Heart left ventricle (tissue), 13 donors: ENCODE data around the gene TRIP13.

Experiments
- POLR2A ChIP-seq, 2 donors: fragments of 450-650 bp; IDR thresholded peaks; one replicate each; pipeline ENCODE4 v1.6.1; 2017; ENCODE audit warnings: antibody characterized with exemption in 2 of 2, mild to moderate bottlenecking in 2 of 2, moderate library complexity in 2 of 2
- TF ChIP-seq, protein P1 (sequence below), 12 donors: fragments of 200-600 bp; sonication (generic) in 4 of 12; IDR thresholded peaks; one replicate each; pipeline versions ENCODE4 v1.5.0 to v1.8.0; 2018 to 2022; ENCODE audit warnings: antibody characterized with exemption in 12 of 12, mild to moderate bottlenecking in 5 of 12
- donor health status: ischemic (EF 13 %, LVEDD 7.1; RV severe dilation, severe dysfunction).
- donor health status: DM: no; HTN: yes; CAD: no.
- donor health status: DM: no; HTN: no; CAD: no.
- donor health status: ischemic (EF 25% LVEDD 6.9; RV normal size, moderate dysfunction).
- donor health status: ischemic (EF 25% LVEDD 5.7; RV mildly dilated, moderate dysfunction).
- donor health status: ischemic (EF 35%, LVEDD 5.7; RV mildly dilated, moderate dysfunction).
- donor health status: nonischemic (EF 11% LVEDD 7.7; RV severe dilation, severe dysfunction).
- donor health status: DM: yes; HTN: yes; CAD: no.
- donor health status: PGD.
- donor health status: ischemic (EF 29% LVEDD 5.4; RV normal size, mild dysfunction).
- donor health status: nonischemic (EF 23%, LVEDD 6.1; RV moderate dilation, normal function).

DNA sequence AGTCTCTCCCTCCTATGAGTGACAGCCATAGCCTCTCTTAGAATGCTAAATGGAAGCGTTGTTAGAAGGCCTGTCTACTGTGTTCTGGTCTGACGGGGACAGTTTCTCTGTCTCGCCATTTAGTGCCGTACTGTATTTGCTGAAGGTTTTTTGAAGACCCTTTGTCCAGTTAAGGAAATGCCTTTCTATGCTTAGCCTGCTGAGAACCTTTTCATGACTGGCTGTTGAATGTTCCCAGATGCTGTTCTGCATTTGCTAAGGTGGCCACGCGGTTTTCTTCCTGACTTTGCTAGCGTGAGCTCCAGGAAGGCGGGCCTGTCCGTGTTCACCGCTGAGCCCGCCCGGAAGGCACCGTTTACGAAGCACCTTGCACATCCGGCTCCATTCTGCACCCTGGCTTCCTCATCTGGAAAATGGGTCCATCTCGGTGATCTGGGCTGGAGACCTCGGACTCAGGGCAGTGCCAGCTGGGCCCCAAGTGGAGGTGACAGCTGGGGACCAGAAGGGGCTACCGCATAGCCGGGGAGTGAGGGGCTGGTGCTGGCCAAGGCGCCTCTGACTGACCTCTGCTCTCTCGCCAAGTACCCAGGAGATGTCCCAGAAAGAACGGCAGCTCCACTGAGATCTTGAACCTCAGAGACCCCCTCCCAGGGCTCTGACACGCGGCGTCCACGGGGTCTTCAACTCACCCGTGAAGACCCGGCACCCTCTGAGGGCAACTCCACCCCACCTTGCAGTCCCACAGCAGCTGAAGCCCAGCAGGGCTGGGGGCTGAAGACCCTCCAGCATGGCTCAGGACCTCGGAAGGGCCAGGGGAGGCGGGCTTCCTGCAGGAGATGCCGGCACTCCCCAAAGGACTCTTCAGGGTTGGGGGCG lies 63.4 kb downstream of the TRIP13 start:
- TF ChIP-seq, protein P1, sequence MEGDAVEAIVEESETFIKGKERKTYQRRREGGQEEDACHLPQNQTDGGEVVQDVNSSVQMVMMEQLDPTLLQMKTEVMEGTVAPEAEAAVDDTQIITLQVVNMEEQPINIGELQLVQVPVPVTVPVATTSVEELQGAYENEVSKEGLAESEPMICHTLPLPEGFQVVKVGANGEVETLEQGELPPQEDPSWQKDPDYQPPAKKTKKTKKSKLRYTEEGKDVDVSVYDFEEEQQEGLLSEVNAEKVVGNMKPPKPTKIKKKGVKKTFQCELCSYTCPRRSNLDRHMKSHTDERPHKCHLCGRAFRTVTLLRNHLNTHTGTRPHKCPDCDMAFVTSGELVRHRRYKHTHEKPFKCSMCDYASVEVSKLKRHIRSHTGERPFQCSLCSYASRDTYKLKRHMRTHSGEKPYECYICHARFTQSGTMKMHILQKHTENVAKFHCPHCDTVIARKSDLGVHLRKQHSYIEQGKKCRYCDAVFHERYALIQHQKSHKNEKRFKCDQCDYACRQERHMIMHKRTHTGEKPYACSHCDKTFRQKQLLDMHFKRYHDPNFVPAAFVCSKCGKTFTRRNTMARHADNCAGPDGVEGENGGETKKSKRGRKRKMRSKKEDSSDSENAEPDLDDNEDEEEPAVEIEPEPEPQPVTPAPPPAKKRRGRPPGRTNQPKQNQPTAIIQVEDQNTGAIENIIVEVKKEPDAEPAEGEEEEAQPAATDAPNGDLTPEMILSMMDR (IDR thresholded peaks at IDR 0.05) = no peak
- TF ChIP-seq POLR2A (IDR thresholded peaks at IDR 0.05) = no peak
